GM12878 (cell line): ENCODE measurements around the gene ATP5F1B. TPM values are rescaled to one million over a fixed set of nuclear protein-coding genes. Genes with fewer than 3 reads are reported as not detected.
A peak's percentile ranks its signal among the peaks of the same experiment; 100 is the strongest.

ENCODE experiments used
- BMI1 ChIP-seq: fragments of 450-650 bp; IDR thresholded peaks from 2 replicates; pipeline ENCODE4 v1.6.1; 2016; ENCODE audit warnings: mild to moderate bottlenecking, moderate library complexity, borderline replicate concordance
- BRCA1 ChIP-seq: IDR thresholded peaks from 2 replicates; pipeline ENCODE4 v1.6.1; 2011; ENCODE audit warnings: low read depth, low read length, improper control_type of control experiment
- CBFB ChIP-seq: IDR thresholded peaks from 2 replicates; pipeline ENCODE4 v1.6.1; 2016; ENCODE audit warnings: antibody characterized with exemption, low read depth
- CHD1 ChIP-seq: IDR thresholded peaks from 2 replicates; pipeline ENCODE4 v1.6.1; 2012; ENCODE audit warnings: low read depth, low read length, improper control_type of control experiment
- CHD4 ChIP-seq: fragments of 200-600 bp; sonication (generic); IDR thresholded peaks from 2 replicates; pipeline ENCODE4 v1.6.1; 2016; ENCODE audit warnings: mild to moderate bottlenecking
- ETV6 ChIP-seq, 2 experiments: fragments of 450-650 bp in 1 of 2; IDR thresholded peaks in 1 of 2; conservative IDR thresholded peaks in 1 of 2; 2 replicates each; pipeline ENCODE4 v1.6.1; 2014; ENCODE audit warnings: antibody characterized with exemption in 1 of 2, borderline replicate concordance in 1 of 2, low read depth in 1 of 2, mild to moderate bottlenecking in 1 of 2, moderate library complexity in 1 of 2
- EZH2 ChIP-seq: IDR thresholded peaks from 2 replicates; pipeline ENCODE4 v1.6.1; 2012; ENCODE audit warnings: low read depth, mild to moderate bottlenecking, control low read depth, inconsistent platforms, low read length, borderline replicate concordance; ENCODE audit not compliant: control insufficient read depth
- GABPA ChIP-seq: IDR thresholded peaks from 2 replicates; pipeline ENCODE4 v1.6.1; 2014; ENCODE audit warnings: antibody characterized with exemption, low read depth, mild to moderate bottlenecking, inconsistent platforms
- IRF4 ChIP-seq: IDR thresholded peaks from 2 replicates; pipeline ENCODE4 v1.6.1; 2011; ENCODE audit warnings: low read depth, low read length
- PAX8 ChIP-seq: fragments of 450-650 bp; IDR thresholded peaks from 2 replicates; pipeline ENCODE4 v1.6.1; 2017; ENCODE audit warnings: mild to moderate bottlenecking, moderate library complexity
- PML ChIP-seq: IDR thresholded peaks from 2 replicates; pipeline ENCODE4 v1.6.1; 2012; ENCODE audit warnings: low read length, inconsistent platforms
- SIN3A ChIP-seq: IDR thresholded peaks from 2 replicates; pipeline ENCODE4 v1.6.1; 2012; ENCODE audit warnings: low read depth, low read length, improper control_type of control experiment
- SP1 ChIP-seq: IDR thresholded peaks from one replicate; pipeline ENCODE4 v1.6.1; 2011; ENCODE audit warnings: low read depth, low read length
- SREBF1 ChIP-seq: IDR thresholded peaks from 2 replicates; pipeline ENCODE4 v1.6.1; 2012; ENCODE audit warnings: mild to moderate bottlenecking, low read length
- SREBF2 ChIP-seq: IDR thresholded peaks from 2 replicates; pipeline ENCODE4 v1.6.1; 2012; ENCODE audit warnings: mild to moderate bottlenecking, low read length
- SRF ChIP-seq, 2 experiments: IDR thresholded peaks; 2 replicates each; pipeline ENCODE4 v1.6.1; 2011; ENCODE audit warnings: low read depth in 2 of 2, low read length in 2 of 2, mild to moderate bottlenecking in 1 of 2, moderate library complexity in 1 of 2
- polyA plus RNA-seq, 11 experiments: library from polyadenylated mRNA; depleted of rRNA in 4 of 11; unstranded in 6 of 11; stranded (reverse) in 5 of 11; fragments of >200 nt; fragmentation: Nextera tagmentation in 4 of 11; fragmentation: Illumina TruSeq in 1 of 11; extraction: Ambion mirVana in 4 of 11; extraction: Trizol in 1 of 11; gene quantifications; 1 replicate in 1 of 11; 2 replicates in 10 of 11; pipeline versions ENCODE4 v1.2.1 to v1.2.3, GENCODE V29; 2011 to 2016; ENCODE audit warnings: inconsistent platforms in 2 of 11, missing spikeins in 2 of 11, low read depth in 1 of 11
- total RNA-seq, 4 experiments: library from RNA; depleted of rRNA in 3 of 4; stranded (reverse); fragments of >200 nt in 3 of 4; fragmentation: Illumina TruSeq in 1 of 4; extraction: Trizol in 1 of 4; gene quantifications; 2 replicates each; pipeline versions ENCODE4 v1.2.1 to v1.2.3, GENCODE V29; 2013 to 2021
- TF ChIP-seq, protein P1 (sequence below): fragments of 450-650 bp; IDR thresholded peaks from 2 replicates; pipeline ENCODE4 v1.6.1; 2016; ENCODE audit warnings: mild to moderate bottlenecking, moderate library complexity, borderline replicate concordance
- TF ChIP-seq, protein P2 (sequence below): fragments of 450-650 bp; IDR thresholded peaks from 2 replicates; pipeline ENCODE4 v1.6.1; 2017; ENCODE audit warnings: low read depth, mild to moderate bottlenecking, moderate library complexity
- TF ChIP-seq, protein P3 (sequence below): fragments of 450-650 bp; IDR thresholded peaks from 2 replicates; pipeline ENCODE4 v1.6.1; 2017; ENCODE audit warnings: borderline replicate concordance
- TF ChIP-seq, protein P4 (sequence below): IDR thresholded peaks from 2 replicates; pipeline ENCODE4 v1.6.1; 2011; ENCODE audit warnings: low read depth, low read length, improper control_type of control experiment, borderline replicate concordance
- TF ChIP-seq, protein P5 (sequence below): fragments of 450-650 bp; IDR thresholded peaks from 2 replicates; pipeline ENCODE4 v1.6.1; 2016; ENCODE audit warnings: mild to moderate bottlenecking
- TF ChIP-seq, protein P6 (sequence below): IDR thresholded peaks from 2 replicates; pipeline ENCODE4 v1.6.1; 2012; ENCODE audit warnings: low read depth, low read length, improper control_type of control experiment

ATP5F1B gene
- total and polyA plus RNA-seq, 10 of the 15 experiments (the other 5 are each of a cell fraction or from before 2014, with no cell fraction given) = 671 to 1,908 (median 1,031) TPM

DNA sequence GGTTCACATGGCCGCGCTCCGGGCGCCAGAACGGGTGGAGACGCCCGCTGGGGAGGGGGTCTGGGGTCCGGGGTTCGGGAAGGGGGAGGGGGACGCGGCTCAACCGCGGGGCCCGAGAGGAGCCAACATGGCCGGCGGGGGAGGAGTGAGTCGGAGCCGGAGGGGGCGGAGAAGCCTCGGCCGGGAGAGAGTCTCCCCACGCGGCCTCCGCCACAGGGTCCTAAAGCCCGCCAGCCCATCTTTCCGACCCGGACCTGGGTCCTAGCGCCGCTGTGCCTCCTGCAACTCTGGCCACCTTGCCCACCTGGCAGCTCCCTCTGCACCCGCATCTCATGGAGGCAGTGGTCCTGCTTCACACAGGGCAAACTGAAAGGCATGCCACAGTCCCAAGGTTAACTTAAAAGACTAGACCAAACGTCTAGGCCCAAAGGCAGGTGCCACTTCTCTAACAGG lies 15.6 kb downstream of the ATP5F1B start, which contains the start of gene BAZ2A (continued):
- no peak; the same call in 1 of the 2 replicates for TF ChIP-seq SREBF2
- 0 out of 4 replicates have a peak, but pooled peaks of 1 of the 2 experiments have one; percentile 40 for TF ChIP-seq SRF (IDR thresholded peaks at IDR 0.05; ENCODE audit: low read depth in 2 of 2, low read length in 2 of 2)
- TF ChIP-seq, protein P1, sequence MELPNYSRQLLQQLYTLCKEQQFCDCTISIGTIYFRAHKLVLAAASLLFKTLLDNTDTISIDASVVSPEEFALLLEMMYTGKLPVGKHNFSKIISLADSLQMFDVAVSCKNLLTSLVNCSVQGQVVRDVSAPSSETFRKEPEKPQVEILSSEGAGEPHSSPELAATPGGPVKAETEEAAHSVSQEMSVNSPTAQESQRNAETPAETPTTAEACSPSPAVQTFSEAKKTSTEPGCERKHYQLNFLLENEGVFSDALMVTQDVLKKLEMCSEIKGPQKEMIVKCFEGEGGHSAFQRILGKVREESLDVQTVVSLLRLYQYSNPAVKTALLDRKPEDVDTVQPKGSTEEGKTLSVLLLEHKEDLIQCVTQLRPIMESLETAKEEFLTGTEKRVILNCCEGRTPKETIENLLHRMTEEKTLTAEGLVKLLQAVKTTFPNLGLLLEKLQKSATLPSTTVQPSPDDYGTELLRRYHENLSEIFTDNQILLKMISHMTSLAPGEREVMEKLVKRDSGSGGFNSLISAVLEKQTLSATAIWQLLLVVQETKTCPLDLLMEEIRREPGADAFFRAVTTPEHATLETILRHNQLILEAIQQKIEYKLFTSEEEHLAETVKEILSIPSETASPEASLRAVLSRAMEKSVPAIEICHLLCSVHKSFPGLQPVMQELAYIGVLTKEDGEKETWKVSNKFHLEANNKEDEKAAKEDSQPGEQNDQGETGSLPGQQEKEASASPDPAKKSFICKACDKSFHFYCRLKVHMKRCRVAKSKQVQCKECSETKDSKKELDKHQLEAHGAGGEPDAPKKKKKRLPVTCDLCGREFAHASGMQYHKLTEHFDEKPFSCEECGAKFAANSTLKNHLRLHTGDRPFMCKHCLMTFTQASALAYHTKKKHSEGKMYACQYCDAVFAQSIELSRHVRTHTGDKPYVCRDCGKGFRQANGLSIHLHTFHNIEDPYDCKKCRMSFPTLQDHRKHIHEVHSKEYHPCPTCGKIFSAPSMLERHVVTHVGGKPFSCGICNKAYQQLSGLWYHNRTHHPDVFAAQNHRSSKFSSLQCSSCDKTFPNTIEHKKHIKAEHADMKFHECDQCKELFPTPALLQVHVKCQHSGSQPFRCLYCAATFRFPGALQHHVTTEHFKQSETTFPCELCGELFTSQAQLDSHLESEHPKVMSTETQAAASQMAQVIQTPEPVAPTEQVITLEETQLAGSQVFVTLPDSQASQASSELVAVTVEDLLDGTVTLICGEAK = peak; percentile 54; the same call in 1 of the 2 replicates
- peak; percentile 92 for TF ChIP-seq SIN3A
- peak; percentile 84; the same call in 1 of the 2 replicates for TF ChIP-seq CBFB
- no peak for TF ChIP-seq CHD1
- no peak for TF ChIP-seq PAX8
- TF ChIP-seq, protein P2, sequence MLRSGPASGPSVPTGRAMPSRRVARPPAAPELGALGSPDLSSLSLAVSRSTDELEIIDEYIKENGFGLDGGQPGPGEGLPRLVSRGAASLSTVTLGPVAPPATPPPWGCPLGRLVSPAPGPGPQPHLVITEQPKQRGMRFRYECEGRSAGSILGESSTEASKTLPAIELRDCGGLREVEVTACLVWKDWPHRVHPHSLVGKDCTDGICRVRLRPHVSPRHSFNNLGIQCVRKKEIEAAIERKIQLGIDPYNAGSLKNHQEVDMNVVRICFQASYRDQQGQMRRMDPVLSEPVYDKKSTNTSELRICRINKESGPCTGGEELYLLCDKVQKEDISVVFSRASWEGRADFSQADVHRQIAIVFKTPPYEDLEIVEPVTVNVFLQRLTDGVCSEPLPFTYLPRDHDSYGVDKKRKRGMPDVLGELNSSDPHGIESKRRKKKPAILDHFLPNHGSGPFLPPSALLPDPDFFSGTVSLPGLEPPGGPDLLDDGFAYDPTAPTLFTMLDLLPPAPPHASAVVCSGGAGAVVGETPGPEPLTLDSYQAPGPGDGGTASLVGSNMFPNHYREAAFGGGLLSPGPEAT = peak; percentile 100
- TF ChIP-seq SP1 = peak; percentile 98
- TF ChIP-seq, protein P3, sequence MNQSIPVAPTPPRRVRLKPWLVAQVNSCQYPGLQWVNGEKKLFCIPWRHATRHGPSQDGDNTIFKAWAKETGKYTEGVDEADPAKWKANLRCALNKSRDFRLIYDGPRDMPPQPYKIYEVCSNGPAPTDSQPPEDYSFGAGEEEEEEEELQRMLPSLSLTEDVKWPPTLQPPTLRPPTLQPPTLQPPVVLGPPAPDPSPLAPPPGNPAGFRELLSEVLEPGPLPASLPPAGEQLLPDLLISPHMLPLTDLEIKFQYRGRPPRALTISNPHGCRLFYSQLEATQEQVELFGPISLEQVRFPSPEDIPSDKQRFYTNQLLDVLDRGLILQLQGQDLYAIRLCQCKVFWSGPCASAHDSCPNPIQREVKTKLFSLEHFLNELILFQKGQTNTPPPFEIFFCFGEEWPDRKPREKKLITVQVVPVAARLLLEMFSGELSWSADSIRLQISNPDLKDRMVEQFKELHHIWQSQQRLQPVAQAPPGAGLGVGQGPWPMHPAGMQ = no peak
- TF ChIP-seq, protein P4, sequence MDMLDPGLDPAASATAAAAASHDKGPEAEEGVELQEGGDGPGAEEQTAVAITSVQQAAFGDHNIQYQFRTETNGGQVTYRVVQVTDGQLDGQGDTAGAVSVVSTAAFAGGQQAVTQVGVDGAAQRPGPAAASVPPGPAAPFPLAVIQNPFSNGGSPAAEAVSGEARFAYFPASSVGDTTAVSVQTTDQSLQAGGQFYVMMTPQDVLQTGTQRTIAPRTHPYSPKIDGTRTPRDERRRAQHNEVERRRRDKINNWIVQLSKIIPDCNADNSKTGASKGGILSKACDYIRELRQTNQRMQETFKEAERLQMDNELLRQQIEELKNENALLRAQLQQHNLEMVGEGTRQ = no peak
- TF ChIP-seq EZH2 = no peak
- no peak for TF ChIP-seq PML
- no peak for TF ChIP-seq BRCA1
- TF ChIP-seq SREBF1 = no peak; the same call in 1 of the 2 replicates
- TF ChIP-seq BMI1 = no peak
- TF ChIP-seq CHD4 = no peak
- TF ChIP-seq, protein P5, sequence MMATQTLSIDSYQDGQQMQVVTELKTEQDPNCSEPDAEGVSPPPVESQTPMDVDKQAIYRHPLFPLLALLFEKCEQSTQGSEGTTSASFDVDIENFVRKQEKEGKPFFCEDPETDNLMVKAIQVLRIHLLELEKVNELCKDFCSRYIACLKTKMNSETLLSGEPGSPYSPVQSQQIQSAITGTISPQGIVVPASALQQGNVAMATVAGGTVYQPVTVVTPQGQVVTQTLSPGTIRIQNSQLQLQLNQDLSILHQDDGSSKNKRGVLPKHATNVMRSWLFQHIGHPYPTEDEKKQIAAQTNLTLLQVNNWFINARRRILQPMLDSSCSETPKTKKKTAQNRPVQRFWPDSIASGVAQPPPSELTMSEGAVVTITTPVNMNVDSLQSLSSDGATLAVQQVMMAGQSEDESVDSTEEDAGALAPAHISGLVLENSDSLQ = no peak
- TF ChIP-seq, protein P6, sequence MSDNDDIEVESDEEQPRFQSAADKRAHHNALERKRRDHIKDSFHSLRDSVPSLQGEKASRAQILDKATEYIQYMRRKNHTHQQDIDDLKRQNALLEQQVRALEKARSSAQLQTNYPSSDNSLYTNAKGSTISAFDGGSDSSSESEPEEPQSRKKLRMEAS = peak; percentile 80
- no peak for TF ChIP-seq GABPA
- TF ChIP-seq IRF4 = peak; percentile 81
- TF ChIP-seq ETV6 (conservative IDR thresholded peaks at IDR 0.05 in 1 of 2, IDR thresholded peaks at IDR 0.05 in 1 of 2; ENCODE audit: borderline replicate concordance in 1 of 2, low read depth in 1 of 2) = 0 out of 4 replicates have a peak, but pooled peaks of 1 of the 2 experiments have one; percentile 22
